A549 (cell line): ENCODE data around the gene TBCK. TPM values are rescaled to one million over a fixed set of nuclear protein-coding genes. Genes with fewer than 3 reads are reported as not detected.

Experiments used
- ATAC-seq, 2 experiments: fragments of 200-7000 bp in 1 of 2; fragments of >200 bp in 1 of 2; cut with Nextera tagmentation in 1 of 2; cut with Tn5 transposase in 1 of 2; 3 replicates each; pipeline versions ENCODE4 v1.8.0 to v1.9.1; 2018 to 2020; ENCODE audit warnings: mild to moderate bottlenecking in 1 of 2, moderate library complexity in 1 of 2
- CTCF ChIA-PET: fragments of 300-600 bp; sonication (Branson Sonifier 250); formaldehyde crosslinking; extraction: SDS; loops from one replicate; lab custom pipeline; 2021; ENCODE audit warnings: antibody characterized with exemption, inconsistent platforms; lab: Yijun Ruan, JAX
- POLR2A ChIA-PET: fragments of 350-600 bp; formaldehyde crosslinking; extraction: SDS; loops from one replicate; lab custom pipeline; 2021; ENCODE audit warnings: antibody characterized with exemption, inconsistent platforms; lab: Yijun Ruan, JAX
- DNase-seq, 2 experiments: peaks; one replicate each; pipeline versions ENCODE4 v3.0.0 to v3.0.0-alpha.2; 2011 to 2016; ENCODE audit warnings: low read depth in 1 of 2, low spot score in 1 of 2
- FAIRE-seq: peaks from 2 replicates; lab custom pipeline; 2011; peaks lifted over from hg19 to GRCh38; lab: Jason Lieb, UNC
- H3K27ac ChIP-seq, 2 experiments: fragments of >200 bp; sonication (Bioruptor Twin); formaldehyde crosslinking; 3 replicates each; pipeline ENCODE4 v1.5.1; 2016 to 2017
- H3K4me1 ChIP-seq: fragments of >200 bp; sonication (Bioruptor Twin); formaldehyde crosslinking; 3 replicates; pipeline ENCODE4 v1.6.1; 2016
- H3K4me2 ChIP-seq: fragments of >200 bp; sonication (Bioruptor Twin); formaldehyde crosslinking; 3 replicates; pipeline ENCODE4 v1.6.1; 2016
- H3K4me3 ChIP-seq: fragments of >200 bp; sonication (Bioruptor Twin); formaldehyde crosslinking; 3 replicates; pipeline ENCODE4 v1.5.1; 2016
- H3K9me3 ChIP-seq: fragments of >200 bp; sonication (Bioruptor Twin); formaldehyde crosslinking; 3 replicates; pipeline ENCODE4 v1.6.1; 2016
- BHLHE40 ChIP-seq: IDR thresholded peaks from 2 replicates; pipeline ENCODE4 v1.6.1; 2012; ENCODE audit warnings: low read depth, low read length, inconsistent platforms
- CEBPB ChIP-seq, 2 experiments: fragments of >200 bp in 1 of 2; sonication (Bioruptor Twin) in 1 of 2; formaldehyde crosslinking in 1 of 2; IDR thresholded peaks; 2 replicates each; pipeline ENCODE4 v1.6.1; 2012 to 2016
- CHD2 ChIP-seq: fragments of 150-350 bp; IDR thresholded peaks from 2 replicates; pipeline ENCODE4 v1.6.1; 2014; ENCODE audit warnings: low read length; ENCODE audit not compliant: partially characterized antibody
- EP300 ChIP-seq, 2 experiments: fragments of >200 bp; sonication (Bioruptor Twin); formaldehyde crosslinking; IDR thresholded peaks; 2 replicates in 1 of 2; 3 replicates in 1 of 2; pipeline ENCODE4 v1.6.1; 2016 to 2017
- ESRRA ChIP-seq: fragments of 150-350 bp; IDR thresholded peaks from 2 replicates; pipeline ENCODE4 v1.6.1; 2014; ENCODE audit warnings: mild to moderate bottlenecking, low read length, borderline replicate concordance
- FOSB ChIP-seq: fragments of 250-450 bp; sonication (Bioruptor Pico); IDR thresholded peaks from 2 replicates; pipeline ENCODE4 v1.5.0; 2020; ENCODE audit warnings: mild to moderate bottlenecking, moderate library complexity
- FOSL2 ChIP-seq, 2 experiments: fragments of 450-650 bp in 1 of 2; fragments of >200 bp in 1 of 2; sonication (Bioruptor Twin) in 1 of 2; formaldehyde crosslinking; IDR thresholded peaks; 2 replicates each; pipeline versions ENCODE4 v1.5.0 to v1.6.1; 2016 to 2020; ENCODE audit warnings: mild to moderate bottlenecking in 1 of 2, moderate library complexity in 1 of 2
- HOXB13 ChIP-seq: fragments of 250-450 bp; sonication (Bioruptor Pico); IDR thresholded peaks from 2 replicates; pipeline ENCODE4 v1.5.0; 2020; ENCODE audit warnings: low read depth, mild to moderate bottlenecking, moderate library complexity
- HOXB5 ChIP-seq: fragments of 250-450 bp; sonication (Bioruptor Pico); IDR thresholded peaks from 2 replicates; pipeline ENCODE4 v1.5.0; 2020; ENCODE audit warnings: mild to moderate bottlenecking, moderate library complexity
- KDM1A ChIP-seq: fragments of 200-600 bp; sonication (generic); IDR thresholded peaks from 2 replicates; pipeline ENCODE4 v1.6.1; 2016; ENCODE audit warnings: low read depth, mild to moderate bottlenecking
- KDM5A ChIP-seq: fragments of 200-600 bp; sonication (generic); IDR thresholded peaks from 2 replicates; pipeline ENCODE4 v1.6.1; 2016; ENCODE audit warnings: antibody characterized with exemption, mild to moderate bottlenecking
- MAZ ChIP-seq: fragments of 150-350 bp; IDR thresholded peaks from 2 replicates; pipeline ENCODE4 v1.6.1; 2014; ENCODE audit warnings: antibody characterized with exemption, low read depth, low read length, borderline replicate concordance
- MYC ChIP-seq: IDR thresholded peaks from 2 replicates; pipeline ENCODE4 v1.6.1; 2012; ENCODE audit warnings: mild to moderate bottlenecking, inconsistent platforms, low read length, improper control_type of control experiment, borderline replicate concordance
- NR3C1 ChIP-seq: fragments of >200 bp; sonication (Bioruptor Twin); formaldehyde crosslinking; IDR thresholded peaks from 3 replicates; pipeline ENCODE4 v1.6.1; 2017
- RARB ChIP-seq: fragments of 250-450 bp; sonication (Bioruptor Pico); IDR thresholded peaks from 2 replicates; pipeline ENCODE4 v1.8.0; 2021; ENCODE audit warnings: mild to moderate bottlenecking, moderate library complexity
- RFX5 ChIP-seq: fragments of 450-650 bp; IDR thresholded peaks from 2 replicates; pipeline ENCODE4 v1.7.1; 2014; ENCODE audit warnings: antibody characterized with exemption, mild to moderate bottlenecking, moderate library complexity
- TP53 ChIP-seq: fragments of 250-450 bp; sonication (Bioruptor Pico); IDR thresholded peaks from 2 replicates; pipeline ENCODE4 v1.5.0; 2021; ENCODE audit warnings: mild to moderate bottlenecking, moderate library complexity
- ZNF302 ChIP-seq: fragments of 250-450 bp; sonication (Bioruptor Pico); IDR thresholded peaks from 2 replicates; pipeline ENCODE4 v1.9.0; 2021; ENCODE audit warnings: inconsistent platforms, mild to moderate bottlenecking, moderate library complexity
- WGBS: methylation state at CpG from one replicate; pipeline ENCODE4 v1.1.6; 2017; ENCODE audit errors: missing lambda C conversion rate; 5-methylcytosine and 5-hydroxymethylcytosine counted together
- polyA plus RNA-seq, 4 experiments: library from polyadenylated mRNA; depleted of rRNA in 3 of 4; stranded (reverse); fragments of >200 nt; fragmentation: RNase III in 1 of 4; extraction: RNeasy Plus Mini Kit Qiagen cat#74134 plus additional on column Dnase treatment in 1 of 4; gene quantifications; 2 replicates in 3 of 4; 3 replicates in 1 of 4; pipeline ENCODE4 v1.2.3, GENCODE V29; 2011 to 2017
- TF ChIP-seq, protein P1 (sequence below): IDR thresholded peaks from 2 replicates; pipeline ENCODE4 v1.6.1; 2012
- TF ChIP-seq, protein P2 (sequence below): fragments of 250-450 bp; sonication (Bioruptor Pico); IDR thresholded peaks from 2 replicates; pipeline ENCODE4 v1.5.0; 2021; ENCODE audit warnings: mild to moderate bottlenecking, moderate library complexity, borderline replicate concordance

TBCK gene
- polyA plus RNA-seq, 2 of the 4 experiments (the other 2 are of a cell fraction), result 3.9 to 18.4 TPM

DNA sequence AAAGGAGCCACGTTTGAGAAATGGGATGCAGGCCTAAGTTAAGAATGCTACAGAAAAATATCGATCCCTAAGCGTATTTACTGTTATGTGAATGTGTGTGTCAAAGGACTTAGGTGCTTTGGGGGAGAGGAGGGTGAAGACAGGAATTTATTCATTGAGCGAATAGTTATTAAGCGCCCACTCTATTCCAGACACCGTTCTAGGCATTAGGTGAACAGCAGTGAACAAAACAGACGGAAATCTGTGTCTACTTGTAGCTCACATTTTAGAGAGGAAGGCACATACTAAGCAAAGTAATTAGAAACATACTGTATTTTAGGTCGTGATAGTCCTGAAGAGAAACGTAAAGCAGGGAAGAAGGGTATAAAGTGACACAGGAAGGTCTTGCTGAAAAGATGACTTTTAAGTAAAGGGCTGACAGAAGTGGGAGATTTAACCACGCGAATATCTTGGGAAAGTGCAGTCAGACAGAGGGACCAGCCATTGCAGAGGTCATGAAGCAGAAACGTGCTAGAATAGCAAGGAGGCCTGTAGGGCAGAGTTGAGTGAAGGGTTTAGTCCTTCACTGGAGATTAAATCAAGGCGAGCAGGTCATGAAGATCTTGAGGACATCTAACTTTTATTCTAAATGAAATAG is 882 bp upstream of the TBCK start (continued):
- TF ChIP-seq FOSB (CRISPR knock-in tag) (no peak), KDM1A (no peak), HOXB5 (CRISPR knock-in tag) (no peak), BHLHE40 (no peak), RARB (CRISPR knock-in tag) (no peak), KDM5A (no peak), ZNF302 (CRISPR knock-in tag) (no peak), RFX5 (no peak)
- TF ChIP-seq, protein P1, sequence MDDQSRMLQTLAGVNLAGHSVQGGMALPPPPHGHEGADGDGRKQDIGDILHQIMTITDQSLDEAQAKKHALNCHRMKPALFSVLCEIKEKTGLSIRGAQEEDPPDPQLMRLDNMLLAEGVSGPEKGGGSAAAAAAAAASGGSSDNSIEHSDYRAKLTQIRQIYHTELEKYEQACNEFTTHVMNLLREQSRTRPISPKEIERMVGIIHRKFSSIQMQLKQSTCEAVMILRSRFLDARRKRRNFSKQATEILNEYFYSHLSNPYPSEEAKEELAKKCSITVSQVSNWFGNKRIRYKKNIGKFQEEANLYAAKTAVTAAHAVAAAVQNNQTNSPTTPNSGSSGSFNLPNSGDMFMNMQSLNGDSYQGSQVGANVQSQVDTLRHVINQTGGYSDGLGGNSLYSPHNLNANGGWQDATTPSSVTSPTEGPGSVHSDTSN, result no peak
- TF ChIP-seq, protein P2, sequence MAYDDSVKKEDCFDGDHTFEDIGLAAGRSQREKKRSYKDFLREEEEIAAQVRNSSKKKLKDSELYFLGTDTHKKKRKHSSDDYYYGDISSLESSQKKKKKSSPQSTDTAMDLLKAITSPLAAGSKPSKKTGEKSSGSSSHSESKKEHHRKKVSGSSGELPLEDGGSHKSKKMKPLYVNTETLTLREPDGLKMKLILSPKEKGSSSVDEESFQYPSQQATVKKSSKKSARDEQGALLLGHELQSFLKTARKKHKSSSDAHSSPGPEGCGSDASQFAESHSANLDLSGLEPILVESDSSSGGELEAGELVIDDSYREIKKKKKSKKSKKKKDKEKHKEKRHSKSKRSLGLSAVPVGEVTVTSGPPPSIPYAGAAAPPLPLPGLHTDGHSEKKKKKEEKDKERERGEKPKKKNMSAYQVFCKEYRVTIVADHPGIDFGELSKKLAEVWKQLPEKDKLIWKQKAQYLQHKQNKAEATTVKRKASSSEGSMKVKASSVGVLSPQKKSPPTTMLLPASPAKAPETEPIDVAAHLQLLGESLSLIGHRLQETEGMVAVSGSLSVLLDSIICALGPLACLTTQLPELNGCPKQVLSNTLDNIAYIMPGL (CRISPR knock-in tag), result no peak
- TF ChIP-seq, all 56 proteins: peak for 0

DNA sequence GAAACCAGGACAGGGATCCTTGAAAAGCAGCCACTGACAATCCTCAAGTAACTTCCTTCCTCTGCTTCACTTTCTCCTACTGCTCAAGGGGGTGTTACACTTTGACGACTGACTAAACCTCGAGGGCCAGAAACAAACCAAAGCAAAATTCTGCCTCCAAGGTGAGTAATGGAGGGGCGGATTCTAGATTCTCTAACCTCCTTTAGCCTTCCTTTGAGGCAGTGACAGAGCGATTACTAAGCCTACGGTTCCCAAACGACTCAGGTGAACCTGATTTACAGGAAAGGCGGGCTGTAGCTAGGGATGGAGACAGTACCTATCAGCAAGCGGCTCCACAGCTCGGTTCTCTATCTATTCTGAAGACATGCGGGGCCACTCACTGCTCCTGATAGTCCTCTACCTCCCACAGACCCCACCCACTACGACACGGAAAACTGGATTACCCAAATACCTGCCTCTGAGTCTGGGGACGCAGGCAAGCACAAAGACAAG is 487 bp downstream of the TBCK start:
- FAIRE-seq, result no peak
- peak in 1 of 2 experiments; percentile 12 for DNase-seq
- H3K4me1 ChIP-seq, result peaks cover 29% of the 10 kb centered on the region; the same call in 2 of the 3 replicates
- ChIA-PET CTCF (interaction anchor here (0.8 kb wide), 1 partner anchor 49 kb away, joined by 3 read pairs; no protein-coding TSS in a partner anchor), POLR2A (interaction anchor here (0.8 to 1.3 kb wide), 4 partner anchors 13 to 51 kb away, joined by 3 to 5 read pairs (median 4); no protein-coding TSS in a partner anchor)
- 2% methylated on average over 12 of the region's 13 CpGs for WGBS
- H3K4me3 ChIP-seq, result peak overlapping the region; percentile 91
- TF ChIP-seq CEBPB (IDR thresholded peaks at IDR 0.05) (no peak), FOSL2 (IDR thresholded peaks at IDR 0.05) (no peak), FOSL2 (CRISPR knock-in tag; IDR thresholded peaks at IDR 0.05) (no peak), CHD2 (no peak), BHLHE40 (no peak), TP53 (no peak), MAZ (no peak)
- H3K9me3 ChIP-seq, result no peaks in the 10 kb centered on the region
- peak overlapping the region; percentile 90 to 100 for H3K27ac ChIP-seq
- peak overlapping the region; percentile 97 for H3K4me2 ChIP-seq
- peak; percentile 72 to 76 for ATAC-seq

DNA sequence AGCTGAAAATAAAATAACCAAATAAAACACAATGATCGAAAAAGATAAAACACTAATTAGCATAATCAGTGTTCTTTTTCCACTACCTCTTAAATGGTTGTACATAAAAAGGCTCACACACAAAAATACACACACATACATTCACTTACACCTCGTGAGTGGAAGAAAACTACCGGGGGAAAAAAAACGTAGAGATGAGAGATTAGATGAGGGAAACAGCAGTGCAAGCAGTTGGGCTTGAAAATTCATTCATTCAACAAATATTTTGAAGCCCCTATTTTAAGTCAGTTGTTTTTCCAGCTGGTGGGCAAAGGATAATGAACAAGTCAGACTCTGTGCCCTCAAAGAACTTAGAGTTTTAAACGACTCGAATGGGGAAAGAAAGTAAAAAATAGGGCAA is 1.0 kb downstream of the TBCK start:
- WGBS, result 2% methylated on average over 6 of the region's 6 CpGs
- peaks cover 29% of the 10 kb centered on the region; the same call in 2 of the 3 replicates for H3K4me1 ChIP-seq
- ChIA-PET CTCF (no interaction called here), POLR2A (interaction anchor here (0.9 to 1.3 kb wide), 2 partner anchors 49 to 51 kb away, joined by 3 to 4 read pairs; no protein-coding TSS in a partner anchor)
- FAIRE-seq, result no peak
- H3K4me3 ChIP-seq, result peak overlapping the region; percentile 91
- H3K4me2 ChIP-seq, result peak overlapping the region; percentile 97
- no peaks in the 10 kb centered on the region for H3K9me3 ChIP-seq
- H3K27ac ChIP-seq, result peak overlapping the region; percentile 90 to 100
- DNase-seq, result no peak
- no peak for TF ChIP-seq EP300 (IDR thresholded peaks at IDR 0.05)
- no peak for TF ChIP-seq ESRRA
- no peak for TF ChIP-seq MYC
- TF ChIP-seq FOSL2 (IDR thresholded peaks at IDR 0.05), result no peak
- TF ChIP-seq FOSL2 (CRISPR knock-in tag; IDR thresholded peaks at IDR 0.05), result no peak
- TF ChIP-seq MAZ, result no peak
- TF ChIP-seq CHD2, result no peak
- TF ChIP-seq KDM5A, result no peak
- TF ChIP-seq NR3C1, result no peak
- TF ChIP-seq, protein P1, result no peak
- TF ChIP-seq HOXB13 (CRISPR knock-in tag), result no peak
- TF ChIP-seq, all 56 proteins: peak for 0
- ATAC-seq, result no peak
